HG02973 (cell line): ENCODE measurements around the gene POLR2F.

Source experiments
- ATAC-seq: cut with Tn5 transposase; IDR thresholded peaks from one replicate; pipeline ENCODE4 v1.9.1; 2021; ENCODE audit warnings: moderate library complexity; ENCODE audit not compliant: unreplicated experiment

POLR2F gene

DNA sequence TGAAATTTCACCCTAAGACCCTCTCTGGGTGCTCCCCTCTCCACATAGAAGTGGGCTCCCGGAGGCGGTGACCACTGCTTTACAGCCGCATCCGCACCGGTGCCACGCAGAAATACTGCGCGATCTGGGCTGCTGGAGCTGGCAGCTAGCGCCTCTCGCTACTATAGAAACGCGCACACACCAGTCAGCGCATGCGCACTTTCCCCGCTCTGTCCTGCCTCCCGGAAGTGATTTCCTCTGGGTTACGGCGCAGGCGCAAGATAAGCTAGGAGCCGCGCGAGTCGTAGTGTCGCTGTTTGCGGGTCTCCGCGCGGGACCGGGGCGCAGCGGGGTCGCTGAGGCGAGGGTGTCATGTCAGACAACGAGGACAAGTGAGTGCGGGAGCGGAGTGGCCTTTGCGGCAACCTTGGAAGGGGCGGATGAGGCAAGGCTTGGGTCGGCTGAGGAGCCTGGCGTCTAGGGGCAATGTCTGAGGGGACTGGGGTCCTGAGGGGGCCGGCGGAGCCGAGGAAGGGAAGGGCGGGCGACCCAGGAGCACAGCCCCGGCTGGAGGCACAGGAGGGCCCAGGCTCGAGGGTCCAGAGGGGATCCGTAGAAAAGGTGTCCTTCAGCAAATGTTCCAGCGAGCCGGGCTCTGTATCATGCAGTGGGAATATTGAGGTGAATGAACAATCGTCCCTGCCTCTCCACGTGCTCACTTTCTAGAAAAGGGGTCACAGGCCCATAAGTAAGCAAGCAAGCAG lies at the start of gene POLR2F, which contains the start of gene C22orf23:
POLR2F (plus strand) TSS at position 263 of the 743 bp plus-strand sequence; CDS start at position 352, 89 bp downstream.
C22orf23 (minus strand) TSS at position 165 of the 743 bp plus-strand sequence. CDS start 452 bp downstream, outside the sequence.
- ATAC-seq: peak; percentile 68

GRCh38 chr22:37904572-37905533 lies 48.6 kb upstream of the POLR2F start:
- no peak for ATAC-seq

- ATAC-seq: peak; percentile 67
These were observed 47.8 kb upstream of the POLR2F start, which contains the start of gene MICALL1 for GRCh38 chr22:37905534-37906363. TSS of gene MICALL1 (plus strand) at chr22:37906297. CDS start at chr22:37906423, 126 bp downstream.

DNA sequence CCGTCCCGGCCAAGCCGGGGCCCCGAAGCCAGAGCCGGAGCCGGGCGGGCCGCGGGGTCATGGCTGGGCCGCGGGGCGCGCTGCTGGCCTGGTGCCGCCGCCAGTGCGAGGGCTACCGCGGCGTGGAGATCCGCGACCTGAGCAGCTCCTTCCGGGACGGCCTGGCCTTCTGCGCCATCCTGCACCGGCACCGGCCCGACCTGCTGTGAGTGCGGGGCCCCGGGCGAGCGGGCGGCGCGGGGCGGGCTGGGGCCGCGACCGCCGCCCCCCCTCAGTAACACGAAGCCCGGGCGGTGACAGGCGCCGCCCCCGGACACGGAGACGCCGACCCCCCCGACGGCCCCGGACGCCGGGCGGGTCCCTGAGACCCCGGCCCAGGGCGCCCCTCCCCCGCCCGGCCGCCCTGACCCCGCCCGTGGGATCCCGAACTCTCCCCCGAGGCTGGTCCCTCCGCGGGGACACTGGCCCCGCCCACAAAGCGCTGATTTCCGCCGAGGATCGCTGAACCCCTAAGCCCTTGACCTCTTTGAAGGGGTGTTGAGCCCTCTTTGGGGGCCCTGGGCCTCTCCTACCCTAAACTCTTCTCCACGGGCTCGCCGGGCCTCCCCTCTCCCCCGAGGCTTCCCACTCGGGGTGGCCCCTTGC lies 47.0 kb upstream of the POLR2F start:
- peak; percentile 8 for ATAC-seq

DNA sequence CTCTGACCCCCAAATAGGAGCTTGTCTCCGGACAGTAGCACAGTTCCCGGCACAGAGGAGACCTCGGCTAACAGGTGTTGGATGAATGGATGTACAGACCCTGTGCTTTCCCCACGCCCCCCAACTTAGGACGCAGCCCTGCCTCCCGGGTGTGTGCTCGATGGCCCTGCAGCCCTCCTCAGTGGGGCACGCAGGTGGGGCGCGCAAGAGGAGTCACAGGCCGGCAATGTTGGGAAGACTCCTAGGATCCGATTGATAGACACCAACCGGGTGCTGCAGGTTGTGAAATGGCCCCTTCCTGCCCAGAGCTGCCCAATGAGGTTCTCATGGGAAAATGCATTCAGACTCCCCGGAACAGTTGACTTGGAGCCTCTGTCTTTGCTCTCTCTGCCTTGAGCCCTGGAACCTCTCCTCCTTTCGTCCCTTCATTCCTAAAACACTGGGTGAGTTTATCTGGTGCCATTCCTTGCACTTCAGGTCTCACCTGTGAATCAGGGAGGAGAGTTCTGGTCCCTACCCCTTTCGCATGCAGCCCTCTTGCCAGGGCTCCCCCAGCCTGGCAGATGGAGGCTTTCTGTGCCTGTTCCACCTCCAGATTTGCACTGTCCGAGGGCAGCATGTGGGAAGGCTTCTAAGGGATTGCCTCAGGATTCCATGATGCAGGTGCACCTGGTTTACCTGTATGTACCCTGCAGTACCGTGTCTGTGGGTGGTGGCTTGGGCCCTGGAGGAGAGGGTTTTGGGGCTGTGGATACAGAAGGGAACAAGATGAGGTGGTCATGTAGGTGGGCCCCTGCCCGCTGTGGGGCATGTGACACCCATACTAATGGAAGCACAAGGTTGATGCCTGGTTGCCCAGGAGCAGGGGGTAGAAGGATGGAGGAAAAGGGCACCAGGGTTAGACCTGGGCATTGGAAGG lies 46.2 kb upstream of the POLR2F start:
- ATAC-seq: no peak

DNA sequence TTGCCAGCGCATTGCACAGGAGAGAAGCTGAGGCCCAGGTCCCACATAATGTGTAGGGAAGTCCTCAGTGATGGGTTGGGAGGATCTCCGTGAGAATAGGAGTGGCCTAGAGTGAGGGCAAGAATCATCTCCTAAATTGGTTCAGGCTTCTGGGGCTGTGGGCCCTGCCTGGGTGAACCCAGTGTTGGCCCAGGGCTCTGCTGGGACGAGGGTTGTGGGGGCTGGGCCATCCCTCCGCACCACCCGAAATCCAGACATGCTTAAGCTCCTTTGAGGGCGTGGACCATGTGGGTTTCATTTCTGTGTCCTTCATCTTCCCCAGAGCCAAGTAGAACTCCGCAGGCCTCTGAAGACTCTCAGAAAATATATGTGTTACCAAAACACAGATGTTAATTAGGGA lies 43.7 kb upstream of the POLR2F start:
- no peak for ATAC-seq

DNA sequence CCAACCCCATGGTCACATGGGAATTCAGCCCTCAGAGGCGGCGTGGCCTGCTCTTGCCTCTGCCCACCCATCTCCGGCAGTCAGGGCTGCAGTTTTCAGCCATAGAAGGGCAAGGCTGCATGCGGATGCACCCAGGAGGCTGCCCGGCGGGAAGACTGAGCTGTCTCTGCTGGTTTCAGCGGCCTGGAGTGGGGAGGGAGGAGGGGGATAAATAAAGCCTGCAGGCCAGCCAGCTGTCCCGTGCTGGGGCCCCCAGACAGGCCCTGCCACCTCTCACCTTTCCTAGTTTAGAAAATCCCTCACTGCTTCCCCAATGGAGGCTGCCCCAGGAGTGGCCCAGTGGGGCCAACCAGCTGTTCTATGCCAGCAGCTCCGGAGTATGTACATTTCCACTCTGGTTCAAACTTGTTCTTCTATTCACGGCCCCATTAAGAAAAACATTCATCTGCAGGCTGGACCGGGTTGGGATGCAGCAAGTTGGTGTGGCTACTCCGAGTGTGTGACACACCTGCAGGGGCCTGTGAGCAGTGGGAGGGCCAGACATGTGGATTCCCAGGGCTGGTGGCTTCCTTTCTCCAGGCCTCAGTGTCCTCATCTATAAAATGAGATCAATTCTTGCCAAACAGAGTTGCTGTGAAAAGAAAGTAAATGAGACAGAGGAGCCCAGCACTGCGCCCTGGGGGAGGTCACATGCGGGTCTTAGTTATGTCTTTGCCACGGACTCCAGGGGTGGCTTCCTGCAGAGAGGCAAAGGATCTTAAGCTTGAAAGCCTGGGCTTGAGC lies 42.4 kb upstream of the POLR2F start:
- ATAC-seq: no peak

DNA sequence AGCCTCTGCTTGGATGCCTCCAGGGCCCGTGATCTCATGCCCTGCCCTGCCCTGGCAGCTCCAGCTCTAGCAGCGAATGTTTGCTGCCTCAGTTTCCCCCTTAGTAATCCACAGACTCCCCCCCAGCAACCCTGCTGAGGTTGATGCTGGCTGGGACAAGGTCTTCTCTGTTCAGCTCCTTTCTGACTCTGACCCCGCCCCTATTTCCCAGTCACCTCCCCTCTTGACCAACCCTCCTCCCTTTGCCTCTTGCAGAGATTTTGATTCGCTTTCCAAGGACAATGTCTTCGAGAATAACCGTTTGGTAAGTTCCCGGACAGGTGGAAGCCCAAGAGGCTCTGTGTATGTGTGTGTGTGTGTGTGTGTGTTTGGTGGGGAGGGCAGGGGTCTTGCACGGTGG lies 41.8 kb upstream of the POLR2F start:
- no peak for ATAC-seq

GRCh38 chr22:37912171-37912570 lies 41.3 kb upstream of the POLR2F start:
- ATAC-seq: no peak

DNA sequence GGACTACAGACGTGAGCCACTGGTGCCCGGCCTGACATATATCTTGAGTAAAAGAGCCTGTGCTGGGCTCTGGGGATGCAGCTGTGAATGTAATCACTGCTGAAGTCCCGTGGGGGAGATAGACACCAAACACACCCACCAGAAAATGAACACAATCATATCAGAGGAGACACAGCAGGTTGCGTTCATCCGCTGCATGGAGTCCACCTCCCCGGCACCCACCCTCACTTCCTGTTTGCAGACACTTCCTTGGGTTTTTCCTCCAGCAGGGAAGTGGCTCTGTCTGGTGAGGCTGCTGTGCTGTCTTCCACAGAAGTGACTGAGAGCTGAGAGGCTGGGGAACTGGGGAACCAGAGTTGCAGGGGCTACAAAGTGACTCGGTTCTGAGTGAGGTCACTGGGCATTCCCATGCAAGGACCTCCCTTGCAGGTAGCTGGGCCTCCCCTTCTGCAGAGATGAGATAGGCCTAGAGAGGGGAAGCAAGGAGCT lies 40.2 kb upstream of the POLR2F start:
- ATAC-seq: no peak

GRCh38 chr22:37916311-37916710 lies 37.2 kb upstream of the POLR2F start:
- ATAC-seq: no peak

- ATAC-seq: no peak
These were observed 35.5 kb upstream of the POLR2F start for GRCh38 chr22:37917874-37918548.

GRCh38 chr22:37918580-37919270 lies 34.8 kb upstream of the POLR2F start:
- no peak for ATAC-seq

GRCh38 chr22:37920126-37920525 lies 33.4 kb upstream of the POLR2F start:
- ATAC-seq: no peak

DNA sequence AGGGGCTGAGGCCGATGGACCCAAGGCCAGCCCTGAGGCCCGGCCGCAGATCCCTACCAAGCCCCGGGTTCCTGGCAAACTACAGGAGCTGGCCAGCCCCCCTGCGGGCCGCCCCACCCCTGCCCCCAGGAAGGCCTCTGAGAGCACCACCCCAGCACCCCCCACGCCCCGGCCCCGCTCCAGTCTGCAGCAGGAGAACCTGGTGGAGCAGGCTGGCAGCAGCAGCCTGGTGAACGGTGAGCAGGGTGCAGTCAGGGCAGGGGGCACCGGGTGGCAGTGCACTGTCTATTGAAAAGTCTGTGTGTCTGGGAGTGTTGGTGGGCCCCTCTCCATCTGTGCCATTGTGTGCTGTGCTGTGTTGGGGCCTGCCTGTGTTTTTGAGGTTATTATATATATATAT lies 31.3 kb upstream of the POLR2F start:
- no peak for ATAC-seq

GRCh38 chr22:37923927-37924326 lies 29.6 kb upstream of the POLR2F start:
- ATAC-seq: no peak
